GM21423 (cell line): ENCODE measurements around the gene KCNN4.
"Not testable (repeated sequence)": the region's sequence is repeated elsewhere in the genome, so short reads cannot be mapped to it uniquely, and the experiment has no call there.

Source experiments
- ATAC-seq: cut with Tn5 transposase; IDR thresholded peaks from one replicate; pipeline ENCODE4 v1.9.1; 2021; ENCODE audit warnings: mild to moderate bottlenecking, moderate library complexity; ENCODE audit not compliant: unreplicated experiment

KCNN4 gene

GRCh38 chr19:43780706-43781525 is at the start of gene KCNN4:
Gene KCNN4 (minus strand): TSS chr19:43780973. CDS start chr19:43780861, 112 bp downstream.
- ATAC-seq = no peak

- peak; percentile 88 for ATAC-seq
Measured at GRCh38 chr19:43826787-43827754, 46.3 kb upstream of the KCNN4 start, which contains the start of gene ZNF283. Gene ZNF283 (plus strand): TSS chr19:43827321. CDS start chr19:43833505, 6,184 bp downstream.

GRCh38 chr19:43824572-43824971 is 43.8 kb upstream of the KCNN4 start:
- ATAC-seq = not testable (repeated sequence)

GRCh38 chr19:43823856-43824255 is 43.1 kb upstream of the KCNN4 start:
- not testable (repeated sequence) for ATAC-seq

- no peak for ATAC-seq
Measured at GRCh38 chr19:43820884-43821215, 40.1 kb upstream of the KCNN4 start.

GRCh38 chr19:43820098-43820883 is 39.5 kb upstream of the KCNN4 start:
- ATAC-seq = no peak

GRCh38 chr19:43818500-43818899 is 37.7 kb upstream of the KCNN4 start:
- ATAC-seq = no peak

GRCh38 chr19:43817454-43817853 is 36.7 kb upstream of the KCNN4 start:
- ATAC-seq = not testable (repeated sequence)

GRCh38 chr19:43814663-43815352 is 34.0 kb upstream of the KCNN4 start:
- no peak for ATAC-seq

GRCh38 chr19:43812688-43813087 is 31.9 kb upstream of the KCNN4 start:
- ATAC-seq = no peak

GRCh38 chr19:43812259-43812658 is 31.5 kb upstream of the KCNN4 start:
- ATAC-seq = no peak

GRCh38 chr19:43811837-43812236 is 31.1 kb upstream of the KCNN4 start:
- no peak for ATAC-seq

- ATAC-seq = no peak
Measured at GRCh38 chr19:43809762-43810696, 29.3 kb upstream of the KCNN4 start.

GRCh38 chr19:43807651-43808050 is 26.9 kb upstream of the KCNN4 start:
- no peak for ATAC-seq

- no peak for ATAC-seq
Measured at GRCh38 chr19:43806848-43807247, 26.1 kb upstream of the KCNN4 start.

- not testable (repeated sequence) for ATAC-seq
Measured at GRCh38 chr19:43806401-43806800, 25.6 kb upstream of the KCNN4 start.

GRCh38 chr19:43804432-43804831 is 23.7 kb upstream of the KCNN4 start:
- ATAC-seq = no peak

- no peak for ATAC-seq
Measured at GRCh38 chr19:43802216-43802951, 21.6 kb upstream of the KCNN4 start, which contains the start of gene LYPD5. Gene LYPD5 (minus strand): TSS chr19:43802447. CDS start chr19:43802380, 67 bp downstream.
